PC-9 (cell line): Measurements from ENCODE around the gene PET100. TPM values are rescaled to one million over a fixed set of nuclear protein-coding genes. Genes with fewer than 3 reads are reported as not detected.

Experiments used
- BruUV-seq: library from RNA; stranded (reverse); fragments of 400-500 nt; replicated peaks from 2 replicates; lab custom pipeline; 2021; lab: Mats Ljungman, UMichigan
- CTCF ChIA-PET: fragments of 300-600 bp; sonication (Branson Sonifier 250); formaldehyde crosslinking; loops from one replicate; lab custom pipeline; 2022; ENCODE audit warnings: antibody characterized with exemption; lab: Charles Lee
- POLR2A ChIA-PET: fragments of 300-600 bp; sonication (Branson Sonifier 250); formaldehyde crosslinking; loops from one replicate; lab custom pipeline; 2022; ENCODE audit warnings: antibody characterized with exemption; ENCODE audit not compliant: unreplicated experiment; lab: Charles Lee
- DNase-seq, 2 experiments: peaks; one replicate each; pipeline versions ENCODE4 v3.0.0 to v3.0.0-alpha.2; 2015 to 2022; ENCODE audit warnings: mixed read lengths in 1 of 2
- H2AFZ ChIP-seq: fragments of 200-600 bp; sonication (generic); 2 replicates; pipeline ENCODE4 v1.8.1; 2017; ENCODE audit warnings: antibody characterized with exemption
- H3F3A ChIP-seq: fragments of 200-600 bp; sonication (generic); 2 replicates; pipeline ENCODE4 v1.8.1; 2017; ENCODE audit warnings: antibody characterized with exemption, mild to moderate bottlenecking, low read depth; ENCODE audit not compliant: insufficient read depth
- H3K27ac ChIP-seq: fragments of 200-600 bp; sonication (generic); 2 replicates; pipeline ENCODE4 v1.6.1; 2016; ENCODE audit warnings: mixed run types
- H3K27me3 ChIP-seq: fragments of 200-600 bp; sonication (generic); 2 replicates; pipeline ENCODE4 v1.6.1; 2016; ENCODE audit warnings: low read depth, mixed run types; ENCODE audit not compliant: insufficient read depth
- H3K36me3 ChIP-seq: fragments of 200-600 bp; sonication (generic); 2 replicates; pipeline ENCODE4 v1.6.1; 2016; ENCODE audit warnings: low read depth, mixed run types
- H3K4me1 ChIP-seq: fragments of 200-600 bp; sonication (generic); replicated peaks from 2 replicates; pipeline ENCODE4 v1.6.1; 2016; ENCODE audit warnings: mixed run types; ENCODE audit not compliant: insufficient read depth
- H3K4me2 ChIP-seq: fragments of 200-600 bp; sonication (generic); 2 replicates; pipeline ENCODE4 v1.6.1; 2017; ENCODE audit warnings: mixed run types
- H3K4me3 ChIP-seq: fragments of 200-600 bp; sonication (generic); 2 replicates; pipeline ENCODE4 v1.6.1; 2016; ENCODE audit warnings: mixed run types
- H3K79me2 ChIP-seq: fragments of 200-600 bp; sonication (generic); 2 replicates; pipeline ENCODE4 v1.6.1; 2017; ENCODE audit warnings: low read depth, mixed run types
- H3K9me2 ChIP-seq: fragments of 200-600 bp; sonication (generic); 2 replicates; pipeline ENCODE4 v1.8.1; 2017; ENCODE audit warnings: mild to moderate bottlenecking; ENCODE audit not compliant: insufficient read depth
- H3K9me3 ChIP-seq: fragments of 200-600 bp; sonication (generic); 2 replicates; pipeline ENCODE4 v1.8.1; 2016; ENCODE audit warnings: low read depth; ENCODE audit not compliant: insufficient read depth
- H4K20me1 ChIP-seq: fragments of 200-600 bp; sonication (generic); 2 replicates; pipeline ENCODE4 v1.8.1; 2017; ENCODE audit not compliant: insufficient read depth
- EZH2 ChIP-seq: fragments of 200-600 bp; sonication (generic); IDR thresholded peaks from 2 replicates; pipeline ENCODE4 v1.8.0; 2017; ENCODE audit warnings: antibody characterized with exemption, low read depth
- intact Hi-C: fragments of 100-400 bp; cut with micrococcal nuclease; formaldehyde crosslinking; loops from one replicate; pipeline ENCODE4 v1.10.0; 2022; ENCODE audit not compliant: unreplicated experiment
- total RNA-seq: library from RNA; stranded (reverse); gene quantifications from 2 replicates; pipeline ENCODE4 v1.2.3, GENCODE V29; 2021
- TF ChIP-seq, protein P1 (sequence below): fragments of 200-600 bp; sonication (generic); conservative IDR thresholded peaks from 2 replicates; pipeline ENCODE4 v1.6.1; 2017; ENCODE audit warnings: mixed run types, antibody characterized with exemption, mild to moderate bottlenecking, moderate library complexity

The PET100 gene
- total RNA-seq, 1 experiment from 2014 or later: 149 TPM

DNA sequence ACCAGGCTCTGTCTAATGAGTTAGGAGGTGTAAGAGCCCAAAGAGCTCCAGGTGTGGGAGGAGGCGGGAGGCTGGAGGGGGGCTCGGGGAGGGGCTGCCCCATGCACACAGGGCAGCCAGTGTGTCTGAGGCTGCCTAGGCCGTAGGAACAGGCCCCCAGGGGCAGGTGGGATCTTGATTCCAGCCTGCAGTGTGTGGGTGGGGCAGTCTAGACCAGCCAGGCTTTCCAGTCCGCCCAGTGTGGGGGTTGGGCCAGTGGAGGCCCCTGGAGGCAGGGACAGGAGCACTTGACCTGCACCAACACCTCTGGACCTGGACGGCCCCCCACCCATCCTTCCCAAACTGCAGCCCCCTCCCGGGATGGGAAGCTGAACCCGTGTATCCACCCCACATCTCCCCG lies 39.3 kb upstream of the PET100 start:
- H3K79me2 ChIP-seq: no peaks in the 10 kb centered on the region
- CTCF ChIA-PET: interaction anchor here (0.6 kb wide), 2 partner anchors 22 to 209 kb away, joined by 5 to 23 read pairs; no protein-coding TSS in a partner anchor
- intact Hi-C loops: no loop called here
- H3K36me3 ChIP-seq: no peaks in the 10 kb centered on the region
- no peaks in the 10 kb centered on the region for H4K20me1 ChIP-seq
- POLR2A ChIA-PET: no interaction called here
- no peak overlapping the region for H3K4me3 ChIP-seq
- peak overlapping the region; percentile 67 for H3K4me2 ChIP-seq
- H3K9me2 ChIP-seq: no peaks in the 10 kb centered on the region
- no peak overlapping the region for H2AFZ ChIP-seq
- no peaks in the 10 kb centered on the region for H3K9me3 ChIP-seq
- DNase-seq: peak; percentile 48 to 69
- TF ChIP-seq, protein P1, sequence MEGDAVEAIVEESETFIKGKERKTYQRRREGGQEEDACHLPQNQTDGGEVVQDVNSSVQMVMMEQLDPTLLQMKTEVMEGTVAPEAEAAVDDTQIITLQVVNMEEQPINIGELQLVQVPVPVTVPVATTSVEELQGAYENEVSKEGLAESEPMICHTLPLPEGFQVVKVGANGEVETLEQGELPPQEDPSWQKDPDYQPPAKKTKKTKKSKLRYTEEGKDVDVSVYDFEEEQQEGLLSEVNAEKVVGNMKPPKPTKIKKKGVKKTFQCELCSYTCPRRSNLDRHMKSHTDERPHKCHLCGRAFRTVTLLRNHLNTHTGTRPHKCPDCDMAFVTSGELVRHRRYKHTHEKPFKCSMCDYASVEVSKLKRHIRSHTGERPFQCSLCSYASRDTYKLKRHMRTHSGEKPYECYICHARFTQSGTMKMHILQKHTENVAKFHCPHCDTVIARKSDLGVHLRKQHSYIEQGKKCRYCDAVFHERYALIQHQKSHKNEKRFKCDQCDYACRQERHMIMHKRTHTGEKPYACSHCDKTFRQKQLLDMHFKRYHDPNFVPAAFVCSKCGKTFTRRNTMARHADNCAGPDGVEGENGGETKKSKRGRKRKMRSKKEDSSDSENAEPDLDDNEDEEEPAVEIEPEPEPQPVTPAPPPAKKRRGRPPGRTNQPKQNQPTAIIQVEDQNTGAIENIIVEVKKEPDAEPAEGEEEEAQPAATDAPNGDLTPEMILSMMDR: no peak
- TF ChIP-seq EZH2: no peak
- BruUV-seq: no TSS peak
- H3K27ac ChIP-seq: no peak overlapping the region
- H3K27me3 ChIP-seq: no peaks in the 10 kb centered on the region
- peaks cover 14% of the 10 kb centered on the region for H3F3A ChIP-seq
- peaks cover 14% of the 10 kb centered on the region for H3K4me1 ChIP-seq

GRCh38 chr19:7595466-7596133 lies 34.0 kb upstream of the PET100 start, which contains the start of gene CAMSAP3:
Gene CAMSAP3, plus strand, starts transcription at chr19:7595863. Its CDS starts 140 bp downstream, at chr19:7596003.
- Histone ChIP-seq H4K20me1 (peaks cover 11% of the 10 kb centered on the region; the same call in 1 of the 2 replicates), H3K36me3 (no peaks in the 10 kb centered on the region), H3K27me3 (no peaks in the 10 kb centered on the region), H3K9me2 (no peaks in the 10 kb centered on the region), H3K9me3 (no peaks in the 10 kb centered on the region), H3K4me3 (peak within 1 kb of the TSS; percentile 72), H3K4me2 (peak within 1 kb of the TSS; percentile 97), H3K27ac (no peak within 1 kb of the TSS), H3K79me2 (peaks cover 23% of the 10 kb centered on the region), H2AFZ (peak within 1 kb of the TSS; percentile 71), H3F3A (peaks cover 22% of the 10 kb centered on the region), H3K4me1 (peaks cover 10% of the 10 kb centered on the region)
- TF ChIP-seq, protein P1: no peak
- no peak for TF ChIP-seq EZH2
- DNase-seq: peak in 1 of 2 experiments; percentile 71
- intact Hi-C loops: no loop called here
- CTCF ChIA-PET: interaction anchor here (0.5 to 0.6 kb wide), 2 partner anchors 10 to 334 kb away, joined by 3 to 11 read pairs; no protein-coding TSS in a partner anchor
- BruUV-seq: no TSS peak
- POLR2A ChIA-PET: no interaction called here

DNA sequence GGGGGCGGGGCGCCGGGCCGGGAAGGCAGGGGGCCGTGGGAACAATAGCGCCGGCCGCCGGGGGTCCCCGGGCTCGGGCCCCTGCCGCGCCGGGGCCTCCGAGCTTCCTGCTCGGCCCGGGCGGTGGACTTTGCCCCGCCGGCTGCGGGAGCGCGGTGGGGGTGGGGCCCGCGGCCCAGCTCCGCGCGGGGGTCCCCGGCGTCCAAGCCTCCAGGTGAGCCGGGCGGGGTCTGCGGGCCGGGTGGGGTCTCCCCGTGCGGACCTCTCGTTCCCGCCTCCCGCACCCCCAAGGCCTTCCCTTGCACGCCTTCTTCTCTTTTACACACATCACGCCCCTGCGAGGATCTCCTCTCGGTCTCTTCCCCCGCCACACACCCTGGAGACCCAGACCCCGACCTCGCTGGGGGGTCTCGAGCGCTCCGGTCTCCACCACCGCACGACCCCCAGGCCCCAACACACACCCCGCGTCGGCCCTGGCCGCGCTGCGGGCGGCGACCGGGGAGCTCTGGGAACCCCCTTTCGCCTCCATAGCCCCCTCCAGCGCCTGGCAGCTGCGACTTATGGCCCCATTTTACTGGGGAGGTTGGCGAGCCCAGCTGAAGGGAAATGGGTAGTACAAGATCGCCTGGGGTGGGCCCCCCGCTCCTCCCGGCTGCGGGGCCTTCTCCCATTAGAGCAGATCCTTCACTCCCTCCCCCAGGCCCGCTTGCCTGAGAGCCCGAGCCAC lies 33.2 kb upstream of the PET100 start:
- no peaks in the 10 kb centered on the region for H3K9me2 ChIP-seq
- H3K36me3 ChIP-seq: no peaks in the 10 kb centered on the region
- H3K4me2 ChIP-seq: peak overlapping the region; percentile 97
- no peaks in the 10 kb centered on the region for H3K27me3 ChIP-seq
- BruUV-seq: TSS peak; percentile 70
- no peak for DNase-seq
- TF ChIP-seq, protein P1: no peak
- no peak for TF ChIP-seq EZH2
- H3K4me1 ChIP-seq: peaks cover 6% of the 10 kb centered on the region; the same call in 1 of the 2 replicates
- H3K9me3 ChIP-seq: no peaks in the 10 kb centered on the region
- H3K79me2 ChIP-seq: peaks cover 28% of the 10 kb centered on the region
- no peak overlapping the region for H3K27ac ChIP-seq
- H3F3A ChIP-seq: peaks cover 25% of the 10 kb centered on the region
- intact Hi-C loops: no loop called here
- peaks cover 11% of the 10 kb centered on the region; the same call in 1 of the 2 replicates for H4K20me1 ChIP-seq
- CTCF ChIA-PET: interaction anchor here (0.7 to 1.3 kb wide), 2 partner anchors 61 to 84 kb away, joined by 3 to 5 read pairs; partner anchors contain the start of gene TRAPPC5
- POLR2A ChIA-PET: interaction anchor here (0.5 kb wide), 2 partner anchors 21 to 23 kb away, joined by 10 to 30 read pairs; no protein-coding TSS in a partner anchor
- H3K4me3 ChIP-seq: peak overlapping the region; percentile 71
- H2AFZ ChIP-seq: peak overlapping the region; percentile 66
